ENCODE measurements around the gene NTM.
"Not testable (repeated sequence)": the region's sequence is repeated elsewhere in the genome, so short reads cannot be mapped to it uniquely, and the experiment has no call there.

The NTM gene

GRCh38 chr11:131911388-131912032, 541.1 kb downstream of the NTM start:
- Histone ChIP-seq H3K4me3 (ENCODE audit: low read depth, low read length) (peak overlapping the region; percentile 63), H2AFZ (peak overlapping the region; percentile 56), H3K4me1 (peaks cover 23% of the 10 kb centered on the region), H3K4me2 (ENCODE audit: low read length) (peak overlapping the region; percentile 56), H3K9ac (peak overlapping the region; percentile 37), H3K79me2 (peaks cover 39% of the 10 kb centered on the region), H3K27ac (peak overlapping the region; percentile 96)
- not testable (repeated sequence) for H3K36me3 ChIP-seq (ENCODE audit: control insufficient read depth, insufficient read depth, low read length); H3K27me3 ChIP-seq (ENCODE audit: control insufficient read depth, insufficient read depth, low read length); H3K9me3 ChIP-seq (ENCODE audit: control insufficient read depth, low read length)
- TF ChIP-seq, protein P1, sequence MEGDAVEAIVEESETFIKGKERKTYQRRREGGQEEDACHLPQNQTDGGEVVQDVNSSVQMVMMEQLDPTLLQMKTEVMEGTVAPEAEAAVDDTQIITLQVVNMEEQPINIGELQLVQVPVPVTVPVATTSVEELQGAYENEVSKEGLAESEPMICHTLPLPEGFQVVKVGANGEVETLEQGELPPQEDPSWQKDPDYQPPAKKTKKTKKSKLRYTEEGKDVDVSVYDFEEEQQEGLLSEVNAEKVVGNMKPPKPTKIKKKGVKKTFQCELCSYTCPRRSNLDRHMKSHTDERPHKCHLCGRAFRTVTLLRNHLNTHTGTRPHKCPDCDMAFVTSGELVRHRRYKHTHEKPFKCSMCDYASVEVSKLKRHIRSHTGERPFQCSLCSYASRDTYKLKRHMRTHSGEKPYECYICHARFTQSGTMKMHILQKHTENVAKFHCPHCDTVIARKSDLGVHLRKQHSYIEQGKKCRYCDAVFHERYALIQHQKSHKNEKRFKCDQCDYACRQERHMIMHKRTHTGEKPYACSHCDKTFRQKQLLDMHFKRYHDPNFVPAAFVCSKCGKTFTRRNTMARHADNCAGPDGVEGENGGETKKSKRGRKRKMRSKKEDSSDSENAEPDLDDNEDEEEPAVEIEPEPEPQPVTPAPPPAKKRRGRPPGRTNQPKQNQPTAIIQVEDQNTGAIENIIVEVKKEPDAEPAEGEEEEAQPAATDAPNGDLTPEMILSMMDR (IDR thresholded peaks at IDR 0.05) = peak; percentile 58

GRCh38 chr11:131912134-131912533, 541.7 kb downstream of the NTM start:
- Histone ChIP-seq H2AFZ (no peak overlapping the region), H3K27me3 (ENCODE audit: control insufficient read depth, insufficient read depth, low read length) (no peaks in the 10 kb centered on the region), H3K9me3 (ENCODE audit: control insufficient read depth, low read length) (no peaks in the 10 kb centered on the region), H3K4me1 (peaks cover 23% of the 10 kb centered on the region), H3K9ac (peak overlapping the region; percentile 37), H3K4me2 (ENCODE audit: low read length) (peak overlapping the region; percentile 56), H3K36me3 (ENCODE audit: control insufficient read depth, insufficient read depth, low read length) (no peaks in the 10 kb centered on the region), H3K4me3 (ENCODE audit: low read depth, low read length) (peak overlapping the region; percentile 63), H3K27ac (peak overlapping the region; percentile 96), H3K79me2 (peaks cover 45% of the 10 kb centered on the region)
- TF ChIP-seq, protein P1 (IDR thresholded peaks at IDR 0.05) = no peak

DNA sequence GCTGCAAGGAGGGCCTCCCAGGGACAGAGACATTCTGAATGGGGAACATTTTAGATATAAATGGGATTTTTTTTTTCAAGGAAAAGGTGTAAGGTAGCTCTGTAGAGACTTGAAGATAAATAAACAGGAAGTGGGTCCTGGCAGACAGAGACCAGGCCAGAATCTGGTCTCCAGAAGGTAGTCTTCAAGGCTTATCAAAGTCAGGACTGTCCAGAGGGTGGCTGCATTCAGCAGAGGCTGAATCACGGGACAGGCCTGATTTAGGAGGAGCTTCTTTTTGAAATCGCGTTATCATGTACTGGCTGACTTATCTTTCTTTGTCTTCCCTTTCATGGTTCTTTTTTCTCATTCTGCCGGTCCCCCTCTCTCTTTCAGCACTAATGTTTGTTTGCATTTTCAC, 542.9 kb downstream of the NTM start:
- H3K9me3 ChIP-seq (ENCODE audit: control insufficient read depth, low read length) = no peaks in the 10 kb centered on the region
- H3K4me2 ChIP-seq (ENCODE audit: low read length) = peak overlapping the region; percentile 56
- no peaks in the 10 kb centered on the region for H3K27me3 ChIP-seq (ENCODE audit: control insufficient read depth, insufficient read depth, low read length)
- H3K9ac ChIP-seq = no peak overlapping the region
- no peak overlapping the region for H3K4me3 ChIP-seq (ENCODE audit: low read depth, low read length)
- TF ChIP-seq, protein P1 (IDR thresholded peaks at IDR 0.05) = no peak
- H2AFZ ChIP-seq = no peak overlapping the region
- peaks cover 47% of the 10 kb centered on the region for H3K79me2 ChIP-seq
- no peaks in the 10 kb centered on the region for H3K36me3 ChIP-seq (ENCODE audit: control insufficient read depth, insufficient read depth, low read length)
- peak overlapping the region; percentile 51 for H3K27ac ChIP-seq
- H3K4me1 ChIP-seq = peaks cover 24% of the 10 kb centered on the region

- Histone ChIP-seq H3K9ac (no peak overlapping the region), H3K4me2 (ENCODE audit: low read length) (no peak overlapping the region), H3K4me1 (peaks cover 17% of the 10 kb centered on the region), H3K79me2 (peaks cover 44% of the 10 kb centered on the region), H3K27me3 (ENCODE audit: control insufficient read depth, insufficient read depth, low read length) (no peaks in the 10 kb centered on the region), H3K9me3 (ENCODE audit: control insufficient read depth, low read length) (no peaks in the 10 kb centered on the region), H3K4me3 (ENCODE audit: low read depth, low read length) (no peak overlapping the region), H3K36me3 (ENCODE audit: control insufficient read depth, insufficient read depth, low read length) (no peaks in the 10 kb centered on the region), H3K27ac (no peak overlapping the region), H2AFZ (no peak overlapping the region)
- TF ChIP-seq, protein P1 (IDR thresholded peaks at IDR 0.05) = peak; percentile 20
These were observed 544.0 kb downstream of the NTM start for GRCh38 chr11:131914361-131914774.

GRCh38 chr11:131916638-131917037, 546.2 kb downstream of the NTM start:
- Histone ChIP-seq H3K4me1 (peaks cover 17% of the 10 kb centered on the region), H3K4me3 (ENCODE audit: low read depth, low read length) (no peak overlapping the region), H3K27ac (no peak overlapping the region), H3K36me3 (ENCODE audit: control insufficient read depth, insufficient read depth, low read length) (no peaks in the 10 kb centered on the region), H3K79me2 (peaks cover 49% of the 10 kb centered on the region), H3K9ac (no peak overlapping the region), H3K27me3 (ENCODE audit: control insufficient read depth, insufficient read depth, low read length) (no peaks in the 10 kb centered on the region), H3K9me3 (ENCODE audit: control insufficient read depth, low read length) (no peaks in the 10 kb centered on the region), H2AFZ (no peak overlapping the region), H3K4me2 (ENCODE audit: low read length) (no peak overlapping the region)
- TF ChIP-seq, protein P1 (IDR thresholded peaks at IDR 0.05) = no peak

Measured in parathyroid adenoma (tissue), 2 donors.